ACC112 (cell line): Measurements from ENCODE around the gene CPNE9.

Source experiments
- H2AFZ ChIP-seq: fragments of 200-600 bp; sonication (generic); one replicate; pipeline ENCODE4 v1.6.0; 2017; ENCODE audit warnings: antibody characterized with exemption, low read length; ENCODE audit not compliant: unreplicated experiment
- H3K27ac ChIP-seq: fragments of 200-600 bp; sonication (generic); 2 replicates; pipeline ENCODE4 v1.5.1; 2014; ENCODE audit warnings: low read depth, mild to moderate bottlenecking, antibody characterized with exemption, low read length, moderate library complexity
- H3K27me3 ChIP-seq: fragments of 200-600 bp; sonication (generic); 2 replicates; pipeline ENCODE4 v1.6.1; 2014; ENCODE audit warnings: mild to moderate bottlenecking, antibody characterized with exemption, low read length, moderate library complexity, mixed read lengths; ENCODE audit not compliant: insufficient read depth
- H3K36me3 ChIP-seq: fragments of 200-600 bp; sonication (generic); 2 replicates; pipeline ENCODE4 v1.6.1; 2016; ENCODE audit warnings: mild to moderate bottlenecking, antibody characterized with exemption, low read length, moderate library complexity, mixed read lengths; ENCODE audit not compliant: insufficient read depth
- H3K4me1 ChIP-seq: fragments of 200-600 bp; sonication (generic); one replicate; pipeline ENCODE4 v1.6.1; 2016; ENCODE audit warnings: low read length, mixed read lengths; ENCODE audit not compliant: insufficient read depth, unreplicated experiment, control insufficient read depth
- H3K4me3 ChIP-seq: fragments of 200-600 bp; sonication (generic); 2 replicates; pipeline ENCODE4 v1.5.1; 2014; ENCODE audit warnings: mild to moderate bottlenecking, low read depth, low read length
- H3K79me2 ChIP-seq: fragments of 200-600 bp; sonication (generic); one replicate; pipeline ENCODE4 v1.6.0; 2016; ENCODE audit warnings: low read length; ENCODE audit not compliant: control insufficient read depth, unreplicated experiment, insufficient read depth

CPNE9 gene

GRCh38 chr3:9778143-9779074 lies 74.8 kb downstream of the CPNE9 start:
- H3K4me1 ChIP-seq: peaks cover 19% of the 10 kb centered on the region
- no peaks in the 10 kb centered on the region for H3K79me2 ChIP-seq
- no peak overlapping the region for H3K4me3 ChIP-seq
- no peak overlapping the region for H2AFZ ChIP-seq
- H3K27ac ChIP-seq: peak overlapping the region; percentile 50
- 0 out of 2 replicates have a peak, but pooled peaks cover 6% of the 10 kb centered on the region for H3K36me3 ChIP-seq
- no peaks in the 10 kb centered on the region for H3K27me3 ChIP-seq

DNA sequence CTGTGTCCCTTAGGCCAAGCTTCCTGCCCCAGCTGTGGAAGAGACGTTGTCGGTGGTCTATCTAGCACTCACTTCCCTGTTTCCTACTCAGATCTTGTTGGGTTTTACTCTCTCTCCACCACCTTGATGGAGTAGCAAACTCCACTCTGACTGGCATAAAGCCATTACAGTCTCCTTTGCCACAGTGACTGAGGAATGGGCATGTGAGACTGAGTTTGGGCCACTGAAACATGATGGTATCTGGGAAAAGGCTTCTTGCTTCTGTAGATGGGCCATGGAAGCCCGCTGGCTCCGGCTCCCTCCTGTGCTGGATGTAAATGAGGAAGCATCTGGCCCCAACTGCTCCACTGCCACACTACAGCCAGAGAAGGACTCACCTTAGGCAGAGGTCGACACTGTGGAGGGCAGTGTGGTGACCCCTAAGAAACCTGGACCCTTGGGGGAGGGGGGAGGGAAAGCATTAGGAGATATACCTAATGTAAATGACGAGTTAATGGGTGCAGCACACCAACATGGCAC lies 75.5 kb downstream of the CPNE9 start:
- H3K27me3 ChIP-seq: no peaks in the 10 kb centered on the region
- 0 out of 2 replicates have a peak, but pooled peaks cover 9% of the 10 kb centered on the region for H3K36me3 ChIP-seq
- no peak overlapping the region for H3K4me3 ChIP-seq
- peaks cover 19% of the 10 kb centered on the region for H3K4me1 ChIP-seq
- no peak overlapping the region for H2AFZ ChIP-seq
- H3K79me2 ChIP-seq: no peaks in the 10 kb centered on the region
- peak overlapping the region; percentile 50 for H3K27ac ChIP-seq
